ENCODE data around the gene GPD1. TPM values are rescaled to one million over a fixed set of nuclear protein-coding genes. Genes with fewer than 3 reads are reported as not detected.

The GPD1 gene
- total and polyA plus RNA-seq, 9 of the 15 experiments (the other 6 are each of a cell fraction or from before 2014, with no cell fraction given): 0.13 to 1.00 (median 0.55) TPM

GRCh38 chr12:50103767-50104321, at the start of gene GPD1 (continued):
- no peak for TF ChIP-seq FOXP4 (CRISPR knock-in tag; IDR thresholded peaks at IDR 0.05; ENCODE audit: borderline replicate concordance)
- no peak for TF ChIP-seq KAT8 (IDR thresholded peaks at IDR 0.05; ENCODE audit: low read depth)
- 0 out of 2 replicates have a peak, but pooled peaks have one; percentile 24 for TF ChIP-seq SP1 (CRISPR knock-in tag; IDR thresholded peaks at IDR 0.05)
- no peak for TF ChIP-seq ZFX (CRISPR knock-in tag; IDR thresholded peaks at IDR 0.05)
- TF ChIP-seq CUX1 (CRISPR knock-in tag; IDR thresholded peaks at IDR 0.05): no peak
- TF ChIP-seq CSDE1 (IDR thresholded peaks at IDR 0.05): no peak
- TF ChIP-seq MYNN (IDR thresholded peaks at IDR 0.05): no peak
- TF ChIP-seq MYNN (CRISPR knock-in tag; IDR thresholded peaks at IDR 0.05): no peak
- TF ChIP-seq OTX1 (CRISPR knock-in tag; IDR thresholded peaks at IDR 0.05): no peak
- no peak for TF ChIP-seq ZNF253 (CRISPR knock-in tag; conservative IDR thresholded peaks at IDR 0.05)
- TF ChIP-seq ETS2 (tag; IDR thresholded peaks at IDR 0.05; ENCODE audit: borderline replicate concordance, poor library complexity, severe bottlenecking): no peak
- no peak for TF ChIP-seq ZNF24 (IDR thresholded peaks at IDR 0.05)
- TF ChIP-seq JUNB (CRISPR knock-in tag; conservative IDR thresholded peaks at IDR 0.05): no peak
- TF ChIP-seq GTF3C2 (IDR thresholded peaks at IDR 0.05; ENCODE audit: borderline replicate concordance, extremely low read depth, insufficient read length): no peak
- no peak for TF ChIP-seq NELFE (IDR thresholded peaks at IDR 0.05; ENCODE audit: insufficient read depth, insufficient read length)
- no peak for TF ChIP-seq MBD1 (CRISPR knock-in tag; IDR thresholded peaks at IDR 0.05)
